Measurements from ENCODE around the gene CNNM2.

DNA sequence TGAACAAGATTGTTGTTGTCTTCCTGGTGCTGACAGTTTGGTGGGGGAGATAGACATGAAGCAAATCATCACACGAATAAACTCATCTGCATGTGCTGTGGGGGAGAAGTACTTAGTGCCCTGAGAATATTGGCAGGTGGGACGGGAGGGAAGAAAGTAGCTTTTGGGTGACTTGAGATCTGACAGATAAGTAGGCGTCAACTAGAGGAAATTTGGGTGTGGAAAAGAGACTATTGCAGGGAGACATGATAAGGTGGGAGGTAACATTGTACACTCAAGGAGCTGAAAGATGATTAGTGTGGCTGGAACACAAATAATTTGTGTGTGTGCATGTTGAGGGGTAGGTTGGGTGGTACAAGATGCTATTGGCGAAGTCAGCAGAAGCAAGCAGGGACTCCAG lies 30.1 kb downstream of the CNNM2 start:
- TF ChIP-seq ZNF274 (IDR thresholded peaks at IDR 0.05; ENCODE audit: low read depth, low read length) (no peak), YY1 (IDR thresholded peaks at IDR 0.05; ENCODE audit: insufficient read depth, insufficient read length) (no peak)
